Measurements from ENCODE around the gene BCL2L12.

DNA sequence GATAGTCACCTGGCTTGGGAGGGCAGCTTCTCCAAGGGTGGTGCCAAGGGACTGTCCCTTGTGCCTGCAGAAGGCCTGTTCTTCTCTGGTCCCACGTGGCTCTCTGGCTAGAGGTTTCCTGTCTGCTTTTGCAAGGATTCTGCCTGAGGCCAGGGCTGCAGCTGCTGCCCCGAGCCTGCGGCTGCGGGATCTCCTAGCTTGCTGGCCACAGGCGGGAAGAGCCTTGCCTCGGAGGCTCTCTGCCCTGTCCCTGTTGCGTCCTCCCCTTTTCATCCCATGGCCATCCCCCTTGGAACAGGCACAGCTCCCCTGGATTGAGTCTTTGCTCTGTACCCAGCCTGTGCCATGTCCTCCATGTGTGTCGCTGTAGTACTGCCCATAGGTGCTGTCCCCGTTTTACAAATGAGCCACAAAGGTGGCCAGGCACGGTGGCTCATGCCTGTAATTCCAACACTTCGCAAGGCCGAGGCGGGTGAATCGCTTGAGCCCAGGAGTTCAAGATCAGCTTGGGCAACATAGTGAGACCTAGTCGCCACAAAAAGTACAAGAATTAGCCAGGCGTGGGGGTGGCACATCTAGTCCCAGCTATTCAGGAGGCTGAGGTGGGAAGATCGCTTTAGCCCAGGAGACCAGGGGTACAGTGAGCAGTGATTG is 9.2 kb upstream of the BCL2L12 start:
- no peak for TF ChIP-seq TAF1 (IDR thresholded peaks at IDR 0.05; ENCODE audit: borderline replicate concordance, insufficient read depth, low read length)
- TF ChIP-seq REST (IDR thresholded peaks at IDR 0.05; ENCODE audit: insufficient read depth in 1 of 2, low read depth in 2 of 2, low read length in 2 of 2): no peak

All from PFSK-1 (cell line).